Epithelial cell of esophagus (primary cell): ENCODE data around the gene SERPINE3.
A peak's percentile ranks its signal among the peaks of the same experiment; 100 is the strongest.

Experiments
- DNase-seq: peaks from one replicate; pipeline ENCODE4 v3.0.0; 2010; ENCODE audit warnings: low read depth
- H3K4me3 ChIP-seq: 2 replicates; pipeline ENCODE4 v1.5.1; 2011; ENCODE audit warnings: mild to moderate bottlenecking, low read length, control low read depth
- TF ChIP-seq, protein P1 (sequence below): IDR thresholded peaks from 2 replicates; pipeline ENCODE4 v1.5.1; 2011; ENCODE audit warnings: low read depth, mild to moderate bottlenecking, low read length, control low read depth, inconsistent platforms; ENCODE audit not compliant: insufficient read depth; ENCODE audit errors: missing control alignments

Gene SERPINE3

DNA sequence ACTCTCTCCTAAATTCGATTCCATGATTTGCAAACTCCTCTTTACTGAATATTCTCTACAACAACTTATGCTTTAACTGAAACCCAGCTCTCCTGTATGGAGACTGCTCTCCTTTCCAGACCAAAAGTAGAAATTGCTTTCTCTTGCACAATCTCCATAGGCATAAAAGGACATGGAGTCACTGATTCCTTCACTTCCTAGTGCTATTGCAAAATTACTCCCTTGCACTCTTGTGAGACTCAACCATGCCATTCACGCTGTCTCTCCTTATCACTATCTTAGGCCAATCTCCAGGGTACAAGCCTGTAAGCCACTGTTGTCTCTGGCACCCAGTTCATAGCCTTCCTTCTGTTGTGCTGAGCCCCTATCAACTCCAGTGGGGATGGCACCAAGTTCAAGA lies 30.6 kb downstream of the SERPINE3 start:
- no peak overlapping the region for H3K4me3 ChIP-seq
- peak; percentile 43 for DNase-seq
- TF ChIP-seq, protein P1, sequence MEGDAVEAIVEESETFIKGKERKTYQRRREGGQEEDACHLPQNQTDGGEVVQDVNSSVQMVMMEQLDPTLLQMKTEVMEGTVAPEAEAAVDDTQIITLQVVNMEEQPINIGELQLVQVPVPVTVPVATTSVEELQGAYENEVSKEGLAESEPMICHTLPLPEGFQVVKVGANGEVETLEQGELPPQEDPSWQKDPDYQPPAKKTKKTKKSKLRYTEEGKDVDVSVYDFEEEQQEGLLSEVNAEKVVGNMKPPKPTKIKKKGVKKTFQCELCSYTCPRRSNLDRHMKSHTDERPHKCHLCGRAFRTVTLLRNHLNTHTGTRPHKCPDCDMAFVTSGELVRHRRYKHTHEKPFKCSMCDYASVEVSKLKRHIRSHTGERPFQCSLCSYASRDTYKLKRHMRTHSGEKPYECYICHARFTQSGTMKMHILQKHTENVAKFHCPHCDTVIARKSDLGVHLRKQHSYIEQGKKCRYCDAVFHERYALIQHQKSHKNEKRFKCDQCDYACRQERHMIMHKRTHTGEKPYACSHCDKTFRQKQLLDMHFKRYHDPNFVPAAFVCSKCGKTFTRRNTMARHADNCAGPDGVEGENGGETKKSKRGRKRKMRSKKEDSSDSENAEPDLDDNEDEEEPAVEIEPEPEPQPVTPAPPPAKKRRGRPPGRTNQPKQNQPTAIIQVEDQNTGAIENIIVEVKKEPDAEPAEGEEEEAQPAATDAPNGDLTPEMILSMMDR: no peak

DNA sequence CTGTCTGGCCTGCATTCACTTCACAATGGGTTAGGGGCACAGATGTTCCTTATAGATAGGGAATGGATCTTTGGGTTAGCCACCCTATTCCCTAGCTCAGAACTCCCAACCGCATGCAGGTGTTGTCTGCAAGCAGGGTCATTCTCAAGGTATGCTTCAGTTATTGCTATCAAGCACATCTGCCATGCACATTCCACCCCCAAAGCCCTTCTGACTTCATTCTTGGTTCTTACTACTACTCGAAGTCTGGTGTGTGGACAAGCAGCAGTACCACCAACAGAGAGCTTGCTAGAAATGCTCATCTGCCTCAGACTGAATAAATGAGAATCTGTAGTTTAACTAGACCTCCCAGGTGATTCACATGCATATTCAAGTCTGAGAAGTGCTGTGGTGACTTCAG lies 31.3 kb downstream of the SERPINE3 start:
- TF ChIP-seq, protein P1: no peak
- DNase-seq: no peak
- no peak overlapping the region for H3K4me3 ChIP-seq

DNA sequence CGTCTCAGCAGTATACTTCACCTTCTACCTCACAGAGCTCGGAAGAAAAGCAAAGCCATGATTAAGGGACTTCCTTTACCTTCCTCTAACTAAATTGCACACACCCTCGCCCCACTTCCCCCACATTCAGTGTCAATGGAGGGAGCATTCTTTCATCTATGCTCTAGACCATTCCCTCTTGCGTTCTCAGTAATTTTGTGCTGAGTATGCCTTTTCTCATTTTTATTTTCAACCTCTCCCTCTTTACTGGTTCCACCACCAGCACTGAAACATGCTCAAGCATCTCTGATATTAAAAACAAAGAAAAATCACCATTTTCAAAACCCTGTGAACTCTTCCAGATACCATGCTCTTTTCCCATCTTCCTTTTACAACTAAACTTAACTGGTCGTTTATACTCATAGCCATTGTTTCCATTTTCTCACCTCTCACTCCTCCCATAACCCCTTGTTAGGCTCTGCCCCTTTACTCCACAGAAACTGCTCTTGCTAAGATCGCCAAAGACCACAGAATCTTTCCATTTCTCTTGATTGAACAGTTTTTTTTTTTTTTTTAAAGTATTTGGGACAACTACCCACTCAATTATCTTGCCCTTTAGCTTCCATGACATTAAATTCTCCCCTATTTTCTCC lies 32.4 kb downstream of the SERPINE3 start:
- H3K4me3 ChIP-seq: no peak overlapping the region
- TF ChIP-seq, protein P1: no peak
- DNase-seq: no peak

DNA sequence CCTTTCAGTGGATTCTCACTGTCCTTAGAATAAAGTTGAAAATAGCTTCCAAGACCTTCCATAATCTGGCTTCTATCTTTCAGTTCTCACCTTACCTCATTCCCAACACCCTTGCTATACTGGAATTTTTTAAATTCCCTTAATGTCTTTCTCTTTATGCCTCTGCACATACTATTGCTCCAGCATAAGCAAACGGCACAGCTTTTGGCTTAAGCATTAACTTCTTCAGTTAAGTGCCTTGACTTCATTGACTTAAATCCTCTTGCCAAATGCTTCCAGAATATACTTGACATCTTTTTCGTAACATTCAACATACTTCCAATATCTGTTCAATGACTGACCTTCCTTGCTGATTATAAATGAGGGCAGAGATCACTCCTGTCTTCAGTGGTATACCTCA lies 34.0 kb downstream of the SERPINE3 start:
- DNase-seq: no peak
- H3K4me3 ChIP-seq: no peak overlapping the region
- TF ChIP-seq, protein P1: no peak

DNA sequence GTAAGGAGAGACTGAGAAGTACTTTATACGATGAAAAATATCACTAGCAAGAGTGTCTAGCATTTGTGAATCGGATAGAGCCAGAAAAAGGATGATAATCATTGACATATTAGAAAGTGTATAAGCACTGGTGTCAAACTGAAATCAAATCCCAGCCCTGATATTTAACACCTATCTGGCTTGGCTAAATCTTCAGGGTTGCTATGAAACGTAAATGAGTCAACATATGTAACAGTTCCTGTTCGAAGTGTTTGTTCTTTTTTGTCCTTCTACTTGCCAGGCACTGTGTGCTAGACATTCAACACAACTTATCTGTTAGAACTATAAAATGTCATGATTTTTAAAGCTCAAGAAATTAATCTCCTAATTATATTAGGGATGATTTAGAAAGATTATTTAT lies 40.8 kb downstream of the SERPINE3 start:
- TF ChIP-seq, protein P1: no peak
- DNase-seq: peak; percentile 68

DNA sequence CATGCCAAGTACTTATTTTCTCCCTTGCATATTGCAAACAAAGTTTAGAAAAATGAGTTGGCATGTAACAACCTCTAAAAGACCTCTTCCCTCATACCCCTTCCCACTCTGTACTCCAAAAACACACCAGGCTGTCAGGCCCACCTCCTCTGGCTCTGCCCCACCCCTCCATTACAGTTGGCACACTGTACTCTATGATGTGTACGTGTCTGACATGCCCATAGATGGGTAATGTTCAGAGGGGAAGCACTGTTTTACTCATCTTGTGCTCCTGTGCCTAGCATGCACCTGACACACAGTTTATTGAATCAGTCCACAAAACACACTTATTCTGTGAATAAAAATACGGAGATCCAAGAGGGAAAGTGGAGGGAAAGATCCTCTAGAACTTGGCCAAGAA lies 45.6 kb downstream of the SERPINE3 start:
- TF ChIP-seq, protein P1: no peak
- no peak for DNase-seq
- no peak overlapping the region for H3K4me3 ChIP-seq

More for the DNA sequence above, 40.8 kb downstream of the SERPINE3 start:
- no peak overlapping the region for H3K4me3 ChIP-seq

DNA sequence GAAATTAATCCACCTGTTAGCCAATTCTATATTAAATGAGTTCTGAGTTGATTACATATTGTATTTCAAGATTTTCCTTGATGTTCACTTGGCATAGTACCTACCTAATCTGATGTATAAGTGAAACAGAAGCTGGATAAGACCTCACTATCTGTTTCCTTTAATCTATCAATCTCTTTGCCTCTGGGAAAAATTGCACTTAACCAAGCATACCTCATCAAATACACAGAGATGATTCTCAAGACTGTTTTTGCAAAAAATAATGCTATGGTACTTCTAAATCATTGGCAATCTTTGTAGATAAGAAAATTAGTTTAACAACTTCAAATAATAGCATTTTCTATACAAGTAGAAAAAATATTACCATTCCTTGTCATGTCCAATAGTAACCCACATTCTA lies 55.2 kb downstream of the SERPINE3 start:
- TF ChIP-seq, protein P1: no peak
- H3K4me3 ChIP-seq: no peak overlapping the region
- no peak for DNase-seq
